ENCODE data around the gene IL21R. TPM values are rescaled to one million over a fixed set of nuclear protein-coding genes. Genes with fewer than 3 reads are reported as not detected.
A peak's percentile ranks its signal among the peaks of the same experiment; 100 is the strongest.

Gene IL21R
- total and polyA plus RNA-seq, 2 donors (not counting 1 experiment from before 2014, with no cell fraction given), result 28.5 to 32.1 TPM

DNA sequence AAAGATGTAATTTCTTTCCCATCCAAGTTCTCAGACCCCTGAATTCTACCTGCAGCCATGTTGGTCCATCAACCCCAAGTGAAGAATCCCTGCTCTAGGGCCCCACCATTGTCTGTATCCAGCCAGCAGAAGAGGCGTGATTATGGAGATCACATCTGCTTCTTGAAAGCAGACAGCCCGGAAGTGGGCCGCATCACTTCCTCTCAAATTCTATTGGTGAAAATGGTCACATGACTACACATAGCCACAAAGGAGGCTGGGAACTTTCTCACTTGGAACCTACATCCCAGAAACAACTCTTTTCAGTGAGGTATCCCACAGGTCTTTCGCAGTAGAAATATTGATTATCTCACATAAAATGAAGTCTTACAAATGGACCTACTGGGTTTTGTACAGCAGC is 48.1 kb upstream of the IL21R start:
- Mint-ChIP-seq H3K27ac (no peak overlapping the region), H3K9me3 (ENCODE audit: insufficient read depth) (no peaks in the 10 kb centered on the region), H3K4me1 (no peaks in the 10 kb centered on the region), H3K4me3 (no peak overlapping the region), H3K27me3 (no peaks in the 10 kb centered on the region)
- peaks cover 34 to 94% of the 10 kb centered on the region in 2 experiments for H3K36me3 ChIP-seq (replicated peaks in 1 of 2; ENCODE audit: control extremely low read depth in 1 of 2, control insufficient read depth in 1 of 2, extremely low read depth in 1 of 2, insufficient read depth in 2 of 2, low read length in 1 of 2)
- H3K27ac ChIP-seq (ENCODE audit: low read length in 2 of 2), result peak overlapping the region in 1 of 2 donors; percentile 20
- H3K27me3 ChIP-seq (replicated peaks in 1 of 4; ENCODE audit: control extremely low read depth in 1 of 4, control insufficient read depth in 3 of 4, insufficient read depth in 4 of 4, low read length in 3 of 4), result no peaks in the 10 kb centered on the region
- H4K20me1 ChIP-seq (ENCODE audit: control insufficient read depth, insufficient read depth, low read length, poor library complexity, severe bottlenecking), result peaks cover 85% of the 10 kb centered on the region
- CTCF ChIA-PET, result interaction anchor here (1.2 kb wide), 1 partner anchor 122 kb away, joined by 4 read pairs; no protein-coding TSS in a partner anchor
- TF ChIP-seq, protein P1, sequence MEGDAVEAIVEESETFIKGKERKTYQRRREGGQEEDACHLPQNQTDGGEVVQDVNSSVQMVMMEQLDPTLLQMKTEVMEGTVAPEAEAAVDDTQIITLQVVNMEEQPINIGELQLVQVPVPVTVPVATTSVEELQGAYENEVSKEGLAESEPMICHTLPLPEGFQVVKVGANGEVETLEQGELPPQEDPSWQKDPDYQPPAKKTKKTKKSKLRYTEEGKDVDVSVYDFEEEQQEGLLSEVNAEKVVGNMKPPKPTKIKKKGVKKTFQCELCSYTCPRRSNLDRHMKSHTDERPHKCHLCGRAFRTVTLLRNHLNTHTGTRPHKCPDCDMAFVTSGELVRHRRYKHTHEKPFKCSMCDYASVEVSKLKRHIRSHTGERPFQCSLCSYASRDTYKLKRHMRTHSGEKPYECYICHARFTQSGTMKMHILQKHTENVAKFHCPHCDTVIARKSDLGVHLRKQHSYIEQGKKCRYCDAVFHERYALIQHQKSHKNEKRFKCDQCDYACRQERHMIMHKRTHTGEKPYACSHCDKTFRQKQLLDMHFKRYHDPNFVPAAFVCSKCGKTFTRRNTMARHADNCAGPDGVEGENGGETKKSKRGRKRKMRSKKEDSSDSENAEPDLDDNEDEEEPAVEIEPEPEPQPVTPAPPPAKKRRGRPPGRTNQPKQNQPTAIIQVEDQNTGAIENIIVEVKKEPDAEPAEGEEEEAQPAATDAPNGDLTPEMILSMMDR (IDR thresholded peaks at IDR 0.05), result no peak
- no peak for TF ChIP-seq EZH2 (IDR thresholded peaks at IDR 0.05; ENCODE audit: borderline replicate concordance, insufficient read depth, low read depth, low read length, poor library complexity, severe bottlenecking)
- 100% methylated on average over 3 of the region's 4 CpGs for WGBS (ENCODE audit: insufficient coverage)
- H3K4me1 ChIP-seq (ENCODE audit: control insufficient read depth in 2 of 2, insufficient read depth in 2 of 2, low read length in 2 of 2), result no peaks in the 10 kb centered on the region
- no peak overlapping the region for H3K4me2 ChIP-seq (replicated peaks; ENCODE audit: low read depth, low read length, poor library complexity, severe bottlenecking)
- H3K9ac ChIP-seq (ENCODE audit: low read length), result no peak overlapping the region
- peaks cover 16% of the 10 kb centered on the region for H3K79me2 ChIP-seq (ENCODE audit: control insufficient read depth, insufficient read depth, low read length)
- H3K9me3 ChIP-seq (ENCODE audit: control extremely low read depth in 1 of 3, control insufficient read depth in 2 of 3, insufficient read depth in 1 of 3, low read length in 2 of 3), result peaks cover 0 to 1% (median 0%) of the 10 kb centered on the region in 3 donors
- no peak overlapping the region for H2AFZ ChIP-seq (ENCODE audit: insufficient read depth, low read depth, low read length, poor library complexity, severe bottlenecking)
- intact Hi-C loops (cut with micrococcal nuclease), result no loop called here
- ATAC-seq (ENCODE audit: low read depth) (no peak), DNase-seq (no peak)
- H3K4me3 ChIP-seq (ENCODE audit: control extremely low read depth in 1 of 5, extremely low read depth in 1 of 5, insufficient read depth in 1 of 5, low read depth in 2 of 5, low read length in 4 of 5), result no peak overlapping the region
- POLR2A ChIA-PET, result no interaction called here

DNA sequence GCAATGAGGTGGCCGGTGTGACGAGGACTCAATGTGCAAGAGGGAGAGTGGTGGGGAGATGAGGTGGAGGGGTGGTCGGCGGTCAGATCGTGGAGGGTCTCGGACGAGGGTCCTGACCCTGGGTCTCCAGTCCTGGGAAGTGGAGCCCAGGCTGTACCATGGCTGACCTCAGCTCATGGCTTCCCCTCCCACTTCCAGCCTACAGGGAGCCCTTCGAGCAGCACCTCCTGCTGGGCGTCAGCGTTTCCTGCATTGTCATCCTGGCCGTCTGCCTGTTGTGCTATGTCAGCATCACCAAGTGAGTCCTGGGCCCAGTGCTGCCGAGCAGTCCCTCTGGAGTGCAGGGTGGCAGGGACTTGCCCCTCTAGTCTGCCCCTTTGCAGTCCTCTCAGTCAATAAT is 46.4 kb upstream of the IL21R start:
- H3K9me3 ChIP-seq (ENCODE audit: control extremely low read depth in 1 of 3, control insufficient read depth in 2 of 3, insufficient read depth in 1 of 3, low read length in 2 of 3), result no peaks in the 10 kb centered on the region
- CTCF ChIA-PET, result interaction anchor here (1.0 to 2.6 kb wide), 9 partner anchors 9 to 176 kb away, joined by 4 to 12 read pairs (median 7); no protein-coding TSS in a partner anchor
- peaks cover 85% of the 10 kb centered on the region for H4K20me1 ChIP-seq (ENCODE audit: control insufficient read depth, insufficient read depth, low read length, poor library complexity, severe bottlenecking)
- no peaks in the 10 kb centered on the region for H3K4me1 ChIP-seq (ENCODE audit: control insufficient read depth in 2 of 2, insufficient read depth in 2 of 2, low read length in 2 of 2)
- ATAC-seq (ENCODE audit: low read depth), result peak; percentile 24
- 81% methylated on average over 10 of the region's 12 CpGs for WGBS (ENCODE audit: insufficient coverage)
- no peak overlapping the region for H2AFZ ChIP-seq (ENCODE audit: insufficient read depth, low read depth, low read length, poor library complexity, severe bottlenecking)
- no peaks in the 10 kb centered on the region for H3K9me3 Mint-ChIP-seq (ENCODE audit: insufficient read depth)
- H3K27me3 ChIP-seq (replicated peaks in 1 of 4; ENCODE audit: control extremely low read depth in 1 of 4, control insufficient read depth in 3 of 4, insufficient read depth in 4 of 4, low read length in 3 of 4), result no peaks in the 10 kb centered on the region
- peak; percentile 37 for DNase-seq
- H3K36me3 ChIP-seq (replicated peaks in 1 of 2; ENCODE audit: control extremely low read depth in 1 of 2, control insufficient read depth in 1 of 2, extremely low read depth in 1 of 2, insufficient read depth in 2 of 2, low read length in 1 of 2), result peaks cover 41 to 92% of the 10 kb centered on the region in 2 experiments
- no peaks in the 10 kb centered on the region for H3K27me3 Mint-ChIP-seq
- no peak overlapping the region for H3K27ac ChIP-seq (ENCODE audit: low read length in 2 of 2)
- POLR2A ChIA-PET, result interaction anchor here (0.7 to 1.4 kb wide), 2 partner anchors 40 to 53 kb away, joined by 3 to 4 read pairs; no protein-coding TSS in a partner anchor
- H3K79me2 ChIP-seq (ENCODE audit: control insufficient read depth, insufficient read depth, low read length), result peaks cover 13% of the 10 kb centered on the region
- intact Hi-C loops (cut with micrococcal nuclease), result no loop called here
- H3K9ac ChIP-seq (ENCODE audit: low read length), result no peak overlapping the region
- no peak overlapping the region for H3K4me3 Mint-ChIP-seq
- no peak overlapping the region for H3K27ac Mint-ChIP-seq
- no peak overlapping the region for H3K4me2 ChIP-seq (replicated peaks; ENCODE audit: low read depth, low read length, poor library complexity, severe bottlenecking)
- TF ChIP-seq, protein P1 (IDR thresholded peaks at IDR 0.05), result no peak
- no peak for TF ChIP-seq EZH2 (IDR thresholded peaks at IDR 0.05; ENCODE audit: borderline replicate concordance, insufficient read depth, low read depth, low read length, poor library complexity, severe bottlenecking)
- H3K4me3 ChIP-seq (ENCODE audit: control extremely low read depth in 1 of 5, extremely low read depth in 1 of 5, insufficient read depth in 1 of 5, low read depth in 2 of 5, low read length in 4 of 5), result no peak overlapping the region
- H3K4me1 Mint-ChIP-seq, result no peaks in the 10 kb centered on the region
